ENCODE results near the gene MEGF11.

Gene MEGF11

GRCh38 chr15:65944404-65944803, 309.1 kb downstream of the MEGF11 start:
- no peak overlapping the region for H3K27ac ChIP-seq
- H3K4me3 ChIP-seq: no peak overlapping the region

- no peak overlapping the region for H3K27ac ChIP-seq
- H3K4me3 ChIP-seq: no peak overlapping the region
Observed at GRCh38 chr15:65942436-65942835, 311.1 kb downstream of the MEGF11 start.

- no peak overlapping the region for H3K27ac ChIP-seq
- H3K4me3 ChIP-seq: no peak overlapping the region
Observed at GRCh38 chr15:65940618-65940909, 313.0 kb downstream of the MEGF11 start.

- no peak overlapping the region for H3K4me3 ChIP-seq
- no peak overlapping the region for H3K27ac ChIP-seq
Observed at GRCh38 chr15:65939901-65940617, 313.5 kb downstream of the MEGF11 start.

GRCh38 chr15:65938604-65939003, 314.9 kb downstream of the MEGF11 start:
- H3K4me3 ChIP-seq: no peak overlapping the region
- no peak overlapping the region for H3K27ac ChIP-seq

- Histone ChIP-seq H3K27ac (no peak overlapping the region), H3K4me3 (no peak overlapping the region)
Observed at GRCh38 chr15:65937476-65937875, 316.1 kb downstream of the MEGF11 start.

GRCh38 chr15:65937054-65937453, 316.5 kb downstream of the MEGF11 start:
- Histone ChIP-seq H3K27ac (no peak overlapping the region), H3K4me3 (no peak overlapping the region)

GRCh38 chr15:65936282-65936681, 317.3 kb downstream of the MEGF11 start:
- Histone ChIP-seq H3K27ac (no peak overlapping the region), H3K4me3 (no peak overlapping the region)

- Histone ChIP-seq H3K27ac (no peak overlapping the region), H3K4me3 (no peak overlapping the region)
Observed at GRCh38 chr15:65935391-65935790, 318.2 kb downstream of the MEGF11 start.

GRCh38 chr15:65931221-65931620, 322.3 kb downstream of the MEGF11 start:
- Histone ChIP-seq H3K27ac (no peak overlapping the region), H3K4me3 (no peak overlapping the region)

- Histone ChIP-seq H3K27ac (no peak overlapping the region), H3K4me3 (no peak overlapping the region)
Observed at GRCh38 chr15:65930134-65930533, 323.4 kb downstream of the MEGF11 start.

- Histone ChIP-seq H3K27ac (no peak overlapping the region), H3K4me3 (no peak overlapping the region)
Observed at GRCh38 chr15:65929573-65929972, 324.0 kb downstream of the MEGF11 start.

- Histone ChIP-seq H3K27ac (no peak overlapping the region), H3K4me3 (no peak overlapping the region)
Observed at GRCh38 chr15:65927545-65927944, 326.0 kb downstream of the MEGF11 start.

- no peak overlapping the region for H3K4me3 ChIP-seq
- no peak overlapping the region for H3K27ac ChIP-seq
Observed at GRCh38 chr15:65926899-65927298, 326.7 kb downstream of the MEGF11 start.

GRCh38 chr15:65926459-65926858, 327.1 kb downstream of the MEGF11 start:
- Histone ChIP-seq H3K4me3 (no peak overlapping the region), H3K27ac (no peak overlapping the region)

- H3K4me3 ChIP-seq: no peak overlapping the region
- no peak overlapping the region for H3K27ac ChIP-seq
Observed at GRCh38 chr15:65925338-65925737, 328.2 kb downstream of the MEGF11 start.

- no peak overlapping the region for H3K4me3 ChIP-seq
- H3K27ac ChIP-seq: no peak overlapping the region
Observed at GRCh38 chr15:65924004-65924403, 329.5 kb downstream of the MEGF11 start.

- H3K27ac ChIP-seq: no peak overlapping the region
- H3K4me3 ChIP-seq: no peak overlapping the region
Observed at GRCh38 chr15:65923264-65923663, 330.3 kb downstream of the MEGF11 start.

- Histone ChIP-seq H3K27ac (no peak overlapping the region), H3K4me3 (no peak overlapping the region)
Observed at GRCh38 chr15:65922621-65923020, 330.9 kb downstream of the MEGF11 start.

- Histone ChIP-seq H3K4me3 (no peak overlapping the region), H3K27ac (no peak overlapping the region)
Observed at GRCh38 chr15:65921780-65922179, 331.8 kb downstream of the MEGF11 start.

GRCh38 chr15:65920825-65921309, 332.7 kb downstream of the MEGF11 start:
- H3K4me3 ChIP-seq: no peak overlapping the region
- no peak overlapping the region for H3K27ac ChIP-seq

- no peak overlapping the region for H3K27ac ChIP-seq
Observed at GRCh38 chr15:65920121-65920520, 333.4 kb downstream of the MEGF11 start.

More at GRCh38 chr15:65920121-65920520, 333.4 kb downstream of the MEGF11 start:
- H3K4me3 ChIP-seq: no peak overlapping the region
